Skin epidermis (tissue), 12 donors: ENCODE data around the gene PTPRT.
"Not testable (repeated sequence)": the region's sequence is repeated elsewhere in the genome, so short reads cannot be mapped to it uniquely, and the experiment has no call there.

Experiments
- H3K27ac ChIP-seq, 21 experiments: fragments of 200-600 bp; sonication (generic) in 11 of 21; one replicate each; pipeline ENCODE4 v1.5.0; 2020; ENCODE audit warnings: mild to moderate bottlenecking in 3 of 21, inconsistent platforms in 2 of 21, moderate library complexity in 2 of 21
- H3K4me3 ChIP-seq, 7 experiments: fragments of 200-600 bp; sonication (generic) in 2 of 7; one replicate each; pipeline ENCODE4 v1.5.0; 2020; ENCODE audit warnings: inconsistent platforms in 2 of 7, mild to moderate bottlenecking in 2 of 7, moderate library complexity in 1 of 7

PTPRT gene

GRCh38 chr20:43188234-43188653 is 1.5 kb downstream of the PTPRT start:
- peak overlapping the region in 1 of 21 experiments; percentile 50 for H3K27ac ChIP-seq
- peak overlapping the region in 2 of 7 experiments; percentile 17 to 52 for H3K4me3 ChIP-seq

GRCh38 chr20:43187476-43188233 is 2.1 kb downstream of the PTPRT start:
- Histone ChIP-seq H3K27ac (peak overlapping the region in 1 of 21 experiments; percentile 50), H3K4me3 (peak overlapping the region in 2 of 7 experiments; percentile 17 to 52)

GRCh38 chr20:43186312-43186711 is 3.4 kb downstream of the PTPRT start:
- Histone ChIP-seq H3K4me3 (no peak overlapping the region), H3K27ac (no peak overlapping the region)

GRCh38 chr20:43185901-43186300 is 3.8 kb downstream of the PTPRT start:
- no peak overlapping the region for H3K4me3 ChIP-seq
- H3K27ac ChIP-seq = no peak overlapping the region

- no peak overlapping the region for H3K27ac ChIP-seq
- no peak overlapping the region for H3K4me3 ChIP-seq
These were observed 6.1 kb downstream of the PTPRT start for GRCh38 chr20:43183536-43184070.

- Histone ChIP-seq H3K27ac (no peak overlapping the region), H3K4me3 (no peak overlapping the region)
These were observed 11.6 kb downstream of the PTPRT start for GRCh38 chr20:43178080-43178479.

GRCh38 chr20:43176726-43177125 is 13.0 kb downstream of the PTPRT start:
- Histone ChIP-seq H3K4me3 (no peak overlapping the region), H3K27ac (no peak overlapping the region)

- Histone ChIP-seq H3K4me3 (no peak overlapping the region), H3K27ac (no peak overlapping the region)
These were observed 17.8 kb downstream of the PTPRT start for GRCh38 chr20:43171930-43172329.

- Histone ChIP-seq H3K27ac (no peak overlapping the region), H3K4me3 (no peak overlapping the region)
These were observed 18.9 kb downstream of the PTPRT start for GRCh38 chr20:43170771-43171170.

GRCh38 chr20:43167615-43168014 is 22.1 kb downstream of the PTPRT start:
- Histone ChIP-seq H3K27ac (no peak overlapping the region), H3K4me3 (no peak overlapping the region)

- no peak overlapping the region for H3K4me3 ChIP-seq
- no peak overlapping the region for H3K27ac ChIP-seq
These were observed 22.7 kb downstream of the PTPRT start for GRCh38 chr20:43167021-43167420.

- H3K27ac ChIP-seq = no peak overlapping the region
- H3K4me3 ChIP-seq = no peak overlapping the region
These were observed 24.1 kb downstream of the PTPRT start for GRCh38 chr20:43165611-43166010.

GRCh38 chr20:43164736-43165135 is 25.0 kb downstream of the PTPRT start:
- not testable (repeated sequence) for H3K4me3 ChIP-seq, H3K27ac ChIP-seq

GRCh38 chr20:43161716-43162115 is 28.0 kb downstream of the PTPRT start:
- no peak overlapping the region for H3K27ac ChIP-seq
- H3K4me3 ChIP-seq = no peak overlapping the region

- no peak overlapping the region for H3K27ac ChIP-seq
These were observed 28.8 kb downstream of the PTPRT start for GRCh38 chr20:43160941-43161340.

GRCh38 chr20:43159994-43160393 is 29.7 kb downstream of the PTPRT start:
- no peak overlapping the region for H3K4me3 ChIP-seq

More at GRCh38 chr20:43160941-43161340, 28.8 kb downstream of the PTPRT start:
- H3K4me3 ChIP-seq = no peak overlapping the region

GRCh38 chr20:43155366-43156100 is 34.2 kb downstream of the PTPRT start:
- H3K27ac ChIP-seq = no peak overlapping the region
- H3K4me3 ChIP-seq = no peak overlapping the region

More at GRCh38 chr20:43159994-43160393, 29.7 kb downstream of the PTPRT start:
- no peak overlapping the region for H3K27ac ChIP-seq

- peak overlapping the region in 1 of 21 experiments; percentile 50 for H3K27ac ChIP-seq
- no peak overlapping the region for H3K4me3 ChIP-seq
These were observed 37.8 kb downstream of the PTPRT start for GRCh38 chr20:43151901-43152300.

- Histone ChIP-seq H3K4me3 (no peak overlapping the region), H3K27ac (peak overlapping the region in 1 of 21 experiments; percentile 50)
These were observed 38.5 kb downstream of the PTPRT start for GRCh38 chr20:43151256-43151655.

- H3K4me3 ChIP-seq = no peak overlapping the region
- peak overlapping the region in 2 of 21 experiments; percentile 9 to 73 for H3K27ac ChIP-seq
These were observed 49.0 kb downstream of the PTPRT start for GRCh38 chr20:43140726-43141125.
